ENCODE data around the gene TTC34. TPM values are rescaled to one million over a fixed set of nuclear protein-coding genes. Genes with fewer than 3 reads are reported as not detected.

Gene TTC34
- total RNA-seq, 1 donor from 2014 or later: 0.16 TPM

- DNase-seq: no peak
These were observed 211.0 kb downstream of the TTC34 start for GRCh38 chr1:2590233-2591141.

- DNase-seq: no peak
These were observed 211.9 kb downstream of the TTC34 start for GRCh38 chr1:2589431-2590232.

GRCh38 chr1:2588661-2589430 is 212.6 kb downstream of the TTC34 start:
- DNase-seq: no peak

GRCh38 chr1:2587860-2588571 is 213.5 kb downstream of the TTC34 start:
- no peak for DNase-seq

GRCh38 chr1:2587071-2587859 is 214.2 kb downstream of the TTC34 start:
- DNase-seq: no peak

- DNase-seq: peak; percentile 99
These were observed 215.1 kb downstream of the TTC34 start, which contains the start of gene PRXL2B for GRCh38 chr1:2586154-2587070. TSS of gene PRXL2B (plus strand) at chr1:2586777. CDS start at chr1:2586886, 109 bp downstream.

Other genes with a start within 250 kb of the TTC34 start
- gene TNFRSF14, start 245.3 kb downstream of the TTC34 start, total RNA-seq: 2.0 TPM
- 11.9 TPM for gene PRXL2B, start 214.9 kb downstream of the TTC34 start, total RNA-seq
- gene MMEL1, start 168.7 kb downstream of the TTC34 start, total RNA-seq: 3.7 TPM
- gene ACTRT2, start 219.8 kb upstream of the TTC34 start, total RNA-seq: not detected

Measured in occipital lobe (tissue), 2 donors.